Activated CD4-positive, alpha-beta T cell treated with anti-CD3 and anti-CD28 coated beads, Interleukin-2, Interleukin-4, amounts not matched to agents 100 ng/mL and 50 ng/mL, durations not matched to agents 16 hours and 8 hours (primary cell): ENCODE results near the gene ZNF839.

ENCODE experiments used
- DNase-seq: peaks from one replicate; pipeline ENCODE4 v3.0.0-alpha.2; 2020; ENCODE audit warnings: low spot score

ZNF839 gene

DNA sequence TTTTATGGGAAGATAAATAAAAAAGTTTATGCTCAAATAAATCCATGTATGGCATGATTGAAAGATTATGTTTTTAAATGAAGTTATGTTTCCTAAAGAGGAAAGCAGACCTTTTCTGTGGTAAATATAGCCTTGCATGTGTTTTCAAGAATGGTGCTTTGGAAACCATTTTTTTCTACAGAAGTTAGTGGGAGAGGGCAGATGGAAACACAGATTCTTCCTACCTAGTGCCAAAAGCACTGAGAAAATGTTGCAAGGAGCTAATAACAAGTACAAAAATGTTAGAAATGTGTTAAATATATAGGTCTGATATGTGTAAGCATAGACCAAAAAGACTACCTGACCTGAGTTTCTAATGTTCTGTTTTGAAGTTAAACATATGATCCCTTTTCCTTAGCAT is 67.5 kb downstream of the ZNF839 start:
- DNase-seq: no peak

DNA sequence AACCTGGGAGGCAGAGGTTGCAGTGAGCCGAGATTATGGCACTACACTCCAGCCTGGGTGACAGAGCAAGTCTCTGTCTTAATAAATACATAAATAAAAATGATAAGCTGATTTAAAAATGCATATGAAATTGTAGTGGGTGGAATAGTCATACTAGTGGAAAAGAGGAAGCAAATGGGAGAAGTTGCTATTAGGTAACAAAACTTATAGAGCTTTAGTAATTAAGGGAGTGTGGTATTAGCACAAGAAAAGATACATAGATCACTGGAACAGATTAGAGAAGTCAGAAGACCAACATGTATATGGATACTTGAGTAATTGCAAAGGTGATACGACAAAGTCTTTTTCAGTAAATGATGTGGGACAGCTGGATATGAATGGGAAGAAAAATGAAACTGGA is 69.7 kb downstream of the ZNF839 start:
- DNase-seq: no peak

DNA sequence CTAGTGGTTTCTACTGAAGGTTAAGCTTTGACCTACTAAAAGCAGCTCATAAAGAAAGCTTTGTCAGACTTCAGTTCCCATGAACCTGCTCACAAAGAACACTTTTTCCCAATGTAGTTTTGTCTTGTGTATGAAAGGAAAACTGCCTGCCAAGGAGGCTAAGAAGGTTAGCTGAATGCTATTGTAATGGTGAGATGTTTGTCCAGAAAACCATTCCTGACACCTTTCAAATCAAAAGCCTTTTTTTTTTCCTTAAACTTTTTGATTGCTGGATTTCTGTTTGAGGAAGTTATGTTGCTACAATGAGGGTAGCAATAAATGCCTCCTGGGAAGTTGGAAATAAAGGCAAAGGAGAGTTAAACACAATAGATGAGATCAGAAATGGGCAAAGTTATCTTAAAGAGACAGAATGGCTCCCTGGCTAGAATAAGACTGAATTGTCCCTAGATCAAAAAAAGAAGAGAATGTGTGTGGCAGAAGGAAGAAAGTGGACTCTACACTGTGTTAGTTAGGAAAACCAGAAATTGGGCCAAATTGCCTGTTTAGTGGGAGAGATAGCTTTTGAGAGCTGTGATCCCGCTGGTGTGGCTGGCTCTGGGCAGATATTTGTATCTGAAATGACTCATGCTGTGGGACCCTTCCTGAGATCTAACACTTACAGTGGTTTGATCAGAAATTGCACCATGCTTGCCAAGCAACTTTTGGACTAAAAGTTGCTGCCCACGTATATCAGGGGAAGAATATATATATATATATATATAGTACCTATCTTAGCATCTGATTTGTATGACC is 70.7 kb downstream of the ZNF839 start:
- no peak for DNase-seq
